ENCODE results near the gene AGRN.

DNA sequence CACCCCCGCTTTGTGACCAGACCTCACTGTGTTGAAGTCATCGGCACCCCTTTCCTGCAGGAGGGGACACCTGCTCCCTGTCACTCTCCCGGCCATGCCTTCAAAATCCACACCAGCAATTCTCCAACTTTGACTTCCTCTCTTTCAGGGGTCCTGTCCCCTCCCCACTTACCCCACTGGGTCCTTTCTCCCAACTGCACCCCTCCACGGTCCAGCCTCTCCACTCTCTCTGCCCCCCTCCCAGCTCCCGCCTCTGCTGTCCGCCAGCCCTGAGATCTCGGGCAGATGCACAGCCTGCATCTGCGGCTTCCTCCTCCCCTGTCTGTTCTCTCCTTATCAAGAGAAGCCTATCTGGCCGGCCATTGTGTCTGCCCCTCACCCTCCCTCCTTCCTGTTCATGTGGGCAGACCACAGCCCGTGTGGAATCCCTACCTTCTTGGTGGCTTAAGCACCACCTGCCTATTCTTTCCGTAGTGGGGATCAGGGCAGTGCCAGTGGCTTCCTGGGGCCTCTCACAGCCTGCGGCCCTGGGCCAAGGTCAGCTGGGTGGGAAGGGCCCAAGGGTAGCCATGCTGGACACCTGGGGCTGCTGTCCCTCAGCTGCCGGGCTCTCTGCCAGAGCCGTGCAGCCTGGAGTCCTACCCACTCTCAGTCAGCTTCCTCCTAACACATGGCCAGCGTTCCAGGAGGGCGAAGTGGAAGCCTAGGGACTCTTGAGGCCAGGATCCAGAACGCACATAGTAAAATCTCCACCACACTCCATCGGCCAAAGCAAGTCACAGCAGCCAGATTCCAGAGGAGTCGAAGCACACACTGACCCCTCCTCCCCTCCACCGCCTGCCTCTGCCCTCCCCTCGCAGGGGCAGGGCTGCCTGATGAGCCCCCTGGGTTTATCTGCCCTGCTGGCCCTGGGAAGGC is 14.9 kb upstream of the AGRN start:
- TF ChIP-seq POLR2AphosphoS5 (IDR thresholded peaks at IDR 0.05): no peak
- TF ChIP-seq, protein P1, sequence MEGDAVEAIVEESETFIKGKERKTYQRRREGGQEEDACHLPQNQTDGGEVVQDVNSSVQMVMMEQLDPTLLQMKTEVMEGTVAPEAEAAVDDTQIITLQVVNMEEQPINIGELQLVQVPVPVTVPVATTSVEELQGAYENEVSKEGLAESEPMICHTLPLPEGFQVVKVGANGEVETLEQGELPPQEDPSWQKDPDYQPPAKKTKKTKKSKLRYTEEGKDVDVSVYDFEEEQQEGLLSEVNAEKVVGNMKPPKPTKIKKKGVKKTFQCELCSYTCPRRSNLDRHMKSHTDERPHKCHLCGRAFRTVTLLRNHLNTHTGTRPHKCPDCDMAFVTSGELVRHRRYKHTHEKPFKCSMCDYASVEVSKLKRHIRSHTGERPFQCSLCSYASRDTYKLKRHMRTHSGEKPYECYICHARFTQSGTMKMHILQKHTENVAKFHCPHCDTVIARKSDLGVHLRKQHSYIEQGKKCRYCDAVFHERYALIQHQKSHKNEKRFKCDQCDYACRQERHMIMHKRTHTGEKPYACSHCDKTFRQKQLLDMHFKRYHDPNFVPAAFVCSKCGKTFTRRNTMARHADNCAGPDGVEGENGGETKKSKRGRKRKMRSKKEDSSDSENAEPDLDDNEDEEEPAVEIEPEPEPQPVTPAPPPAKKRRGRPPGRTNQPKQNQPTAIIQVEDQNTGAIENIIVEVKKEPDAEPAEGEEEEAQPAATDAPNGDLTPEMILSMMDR (IDR thresholded peaks at IDR 0.05): no peak
- TF ChIP-seq POLR2A (IDR thresholded peaks at IDR 0.05): no peak
- TF ChIP-seq EP300 (IDR thresholded peaks at IDR 0.05): no peak
